ENCODE results near the gene SNAP29.
"Not testable (repeated sequence)": the region's sequence is repeated elsewhere in the genome, so short reads cannot be mapped to it uniquely, and the experiment has no call there.

SNAP29 gene

DNA sequence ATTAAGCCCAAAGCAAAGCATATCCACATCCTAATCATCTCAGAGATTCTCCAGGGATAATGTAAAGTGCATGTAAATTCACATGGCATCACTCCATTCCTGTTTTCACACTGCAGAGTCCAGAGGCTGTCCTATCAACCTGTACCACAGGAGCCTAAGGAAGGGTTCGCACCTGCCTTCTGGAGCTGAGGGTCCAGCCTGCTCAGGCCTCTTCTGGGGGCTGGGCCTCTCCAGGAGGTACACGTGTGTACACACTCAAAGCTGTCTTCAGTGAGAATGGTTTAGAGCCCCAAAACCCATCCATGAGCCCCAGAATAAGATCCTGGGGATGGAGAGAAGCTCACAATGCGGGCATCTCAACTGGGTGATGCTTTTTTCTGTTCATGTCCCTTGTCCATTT is 24.1 kb upstream of the SNAP29 start:
- no peak for DNase-seq (ENCODE audit: low spot score)

DNA sequence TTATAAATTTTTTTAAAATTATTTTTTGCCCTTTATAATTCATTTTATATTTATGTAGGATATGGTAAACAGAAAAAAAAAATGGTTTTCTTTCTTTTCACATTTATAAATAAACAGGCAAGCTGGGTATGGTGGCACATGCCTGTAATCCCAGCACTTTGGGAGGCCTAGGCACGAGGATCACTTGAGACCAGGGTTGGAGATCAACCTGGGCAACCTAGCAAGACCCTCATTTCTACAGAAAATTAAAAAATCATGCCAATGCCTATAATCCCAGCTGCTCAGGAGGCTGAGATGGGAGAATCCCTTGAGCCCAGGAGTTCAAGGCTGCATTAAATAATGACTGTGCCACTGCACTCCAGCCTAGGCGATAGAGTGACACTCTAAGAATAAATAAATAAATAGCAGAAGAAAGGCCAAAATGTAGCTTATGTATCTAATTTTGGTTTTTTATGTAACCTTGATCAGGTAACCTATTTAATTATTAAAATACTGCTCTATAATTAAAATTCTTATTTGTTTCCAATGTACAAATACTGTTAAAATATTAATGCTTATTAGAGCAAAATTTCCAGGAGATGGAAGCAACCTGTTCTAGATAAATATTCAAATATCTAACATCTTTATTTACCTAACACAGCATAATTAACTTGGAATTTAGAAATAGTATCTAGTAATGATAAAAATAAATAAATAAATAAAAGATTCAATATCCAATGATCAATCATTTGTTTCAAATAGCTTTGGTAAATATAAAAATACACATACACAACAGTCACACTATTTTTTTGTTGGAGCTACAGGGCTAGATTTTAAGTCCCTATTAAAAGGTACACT is 21.6 kb upstream of the SNAP29 start:
- no peak for DNase-seq (ENCODE audit: low spot score)

DNA sequence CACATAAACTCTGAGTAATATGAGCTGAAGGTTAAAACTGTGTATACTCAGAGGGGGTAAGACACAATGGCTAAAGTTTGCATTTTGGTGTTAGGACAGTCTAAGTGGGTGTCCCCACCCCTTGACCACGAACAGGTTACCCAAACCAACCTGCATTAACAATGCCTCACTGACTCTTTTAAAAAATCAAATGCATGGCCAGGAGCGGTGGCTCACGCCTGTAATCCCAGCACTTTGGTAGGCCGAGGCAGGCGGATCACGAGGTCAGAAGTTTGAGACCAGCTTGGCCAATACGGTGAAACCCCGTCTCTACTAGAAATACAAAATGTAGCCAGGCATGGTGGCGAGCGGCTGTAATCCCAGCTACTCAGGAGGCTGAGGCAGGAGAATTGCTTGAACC is 19.5 kb upstream of the SNAP29 start:
- DNase-seq (ENCODE audit: low spot score), result not testable (repeated sequence)

DNA sequence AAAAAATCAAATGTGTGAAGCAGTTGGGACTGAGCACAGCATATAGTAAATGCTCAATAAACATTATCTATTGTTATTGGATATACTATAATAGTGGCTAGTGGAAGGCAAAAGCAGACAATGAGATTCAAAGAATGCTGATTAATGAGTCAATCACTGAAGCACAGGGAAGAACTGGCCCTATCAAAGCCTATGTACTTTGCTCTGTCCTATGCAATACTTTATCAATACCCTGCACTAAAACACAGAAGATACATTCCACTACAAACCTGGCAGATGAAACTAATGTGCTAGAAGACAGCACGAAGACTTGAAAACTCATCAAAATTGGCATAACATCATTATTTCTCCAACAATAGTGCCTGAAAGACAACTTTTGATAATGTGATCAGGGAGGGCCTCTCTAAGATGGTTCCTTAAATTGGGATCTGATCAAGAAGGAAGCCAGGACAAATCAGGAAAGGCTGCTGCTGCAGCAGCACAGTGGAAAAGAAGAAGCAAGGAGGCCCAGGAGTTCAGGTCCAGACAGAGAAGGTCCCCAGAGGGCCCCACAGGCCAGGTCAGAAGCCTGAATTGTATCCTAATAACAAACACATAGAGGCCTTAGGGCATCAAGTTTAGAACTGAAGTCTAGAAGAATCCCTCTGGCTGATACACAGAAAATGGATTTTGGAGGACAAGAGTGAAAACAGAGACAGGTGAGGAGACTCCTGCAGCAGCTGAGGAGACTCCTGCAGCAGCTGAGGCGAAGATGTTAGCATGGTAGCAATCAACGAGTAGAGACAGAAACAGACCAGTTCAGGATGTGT is 18.8 kb upstream of the SNAP29 start:
- no peak for DNase-seq (ENCODE audit: low spot score)

DNA sequence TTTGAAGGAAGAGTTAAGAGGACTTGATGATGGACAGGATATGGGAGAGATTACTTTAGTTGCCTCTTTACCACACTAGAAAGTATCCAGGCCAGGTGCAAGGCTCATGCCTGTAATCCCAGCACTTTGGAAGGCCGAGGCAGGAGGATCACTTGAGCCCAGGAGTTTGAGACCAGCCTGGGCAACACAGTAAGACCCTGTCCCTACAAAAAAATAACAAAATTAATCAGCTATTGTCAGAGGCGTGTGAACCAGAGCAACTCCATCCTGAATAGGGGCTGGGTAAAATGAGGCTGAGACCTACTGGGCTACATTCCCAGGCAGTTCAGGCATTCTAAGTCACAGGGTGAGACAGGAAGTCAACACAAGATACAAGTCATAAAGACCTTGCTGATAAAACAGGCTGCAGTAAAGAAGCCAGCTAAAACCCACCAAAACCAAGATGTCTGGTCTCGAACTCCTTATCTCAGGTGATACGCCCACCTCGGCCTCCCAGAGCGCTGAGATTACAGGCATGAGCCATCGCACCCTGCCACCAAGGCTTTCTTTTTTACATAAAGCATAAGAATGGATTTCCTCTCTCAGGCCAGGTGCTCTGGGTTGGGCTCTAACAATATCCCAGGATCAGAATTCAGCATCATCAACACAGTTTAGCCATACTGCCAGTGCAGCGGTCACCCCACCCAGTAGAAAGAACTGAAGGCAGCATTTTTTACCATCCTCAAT is 18.0 kb upstream of the SNAP29 start:
- no peak for DNase-seq (ENCODE audit: low spot score)

DNA sequence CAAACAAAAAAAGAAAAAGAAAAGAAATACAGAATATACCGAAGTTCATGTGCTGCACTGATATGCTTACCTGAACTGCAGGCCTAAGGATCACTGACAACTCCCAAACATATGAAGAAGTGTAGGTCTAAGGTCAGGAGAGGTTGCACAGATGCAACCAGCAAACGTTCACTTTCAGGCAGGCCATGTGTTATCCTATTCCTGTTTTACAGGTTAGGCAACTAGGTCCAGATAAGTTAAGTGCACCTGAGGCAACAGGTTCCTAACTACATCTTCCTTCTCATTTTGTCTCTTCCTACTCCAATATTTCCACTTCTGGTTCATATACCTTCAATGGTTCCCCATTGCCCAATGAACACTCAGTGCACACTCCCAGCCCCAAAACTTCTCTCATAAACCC is 15.3 kb upstream of the SNAP29 start:
- no peak for DNase-seq (ENCODE audit: low spot score)

DNA sequence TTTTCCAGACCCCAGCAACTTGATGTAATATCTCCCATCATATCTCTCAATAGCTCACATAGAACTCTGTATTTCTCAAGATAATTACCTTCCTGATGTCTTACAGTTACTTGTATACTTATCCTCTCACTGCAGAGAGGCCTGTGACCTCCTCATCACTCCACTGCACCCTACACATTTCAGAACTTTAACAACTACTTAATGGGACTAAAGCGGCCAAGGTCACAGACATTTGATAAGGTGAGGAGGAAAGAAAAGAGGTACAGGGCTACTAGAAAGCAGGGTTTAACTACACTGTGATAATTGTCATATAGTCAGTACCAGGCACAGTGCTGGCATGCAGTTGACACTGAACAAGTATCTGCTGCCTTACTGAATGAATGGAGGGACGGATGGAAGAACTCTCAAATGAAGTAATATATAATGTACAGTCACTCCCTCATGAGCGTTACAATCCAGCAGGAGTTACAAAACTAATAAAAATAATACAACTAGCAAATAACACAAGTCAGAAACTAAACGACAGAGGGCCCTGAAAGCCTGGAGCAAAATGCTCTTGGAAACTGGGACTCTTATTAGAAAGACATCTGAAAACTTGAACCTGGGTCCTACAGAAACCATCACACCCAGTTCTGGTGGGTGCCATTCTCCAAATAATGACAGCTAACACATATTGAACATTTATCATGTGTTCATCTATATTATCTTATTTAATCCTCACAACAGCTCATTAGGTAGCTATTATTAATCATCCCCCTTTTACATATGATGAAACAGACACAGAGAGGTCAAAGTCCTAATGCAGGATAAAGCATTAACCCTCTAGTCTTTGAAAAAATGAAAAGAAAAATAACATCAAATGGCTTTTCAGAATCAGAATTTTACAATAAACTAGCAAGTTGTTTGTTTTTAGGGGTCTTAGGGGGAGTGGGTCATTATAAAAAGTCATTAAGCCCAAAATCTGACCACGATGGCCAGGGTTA is 14.5 kb upstream of the SNAP29 start:
- DNase-seq (ENCODE audit: low spot score), result no peak

DNA sequence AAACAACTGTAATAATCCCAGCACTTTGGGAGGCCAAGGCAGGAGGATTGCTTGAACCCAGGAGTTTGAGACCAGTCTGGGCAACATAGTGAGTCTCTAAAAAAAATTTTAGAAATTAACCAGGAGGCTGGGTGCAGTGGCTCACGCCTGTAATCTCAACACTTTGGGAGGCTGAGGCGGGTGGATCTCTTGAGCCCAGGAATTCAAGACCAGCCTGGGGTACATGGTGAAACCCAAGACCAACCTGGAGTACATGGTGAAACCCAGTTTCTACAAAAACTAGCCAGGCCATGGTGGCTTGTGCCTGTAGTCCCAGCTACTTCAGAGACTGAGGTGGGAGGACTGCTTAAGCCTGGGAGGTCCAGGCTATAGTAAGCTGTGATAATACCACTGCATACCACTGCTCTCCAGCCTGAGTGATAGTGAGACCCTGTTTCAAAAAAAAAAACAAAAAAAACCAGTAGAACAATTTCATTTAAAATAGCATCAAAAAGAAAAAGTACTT is 11.4 kb upstream of the SNAP29 start:
- no peak for DNase-seq (ENCODE audit: low spot score)

DNA sequence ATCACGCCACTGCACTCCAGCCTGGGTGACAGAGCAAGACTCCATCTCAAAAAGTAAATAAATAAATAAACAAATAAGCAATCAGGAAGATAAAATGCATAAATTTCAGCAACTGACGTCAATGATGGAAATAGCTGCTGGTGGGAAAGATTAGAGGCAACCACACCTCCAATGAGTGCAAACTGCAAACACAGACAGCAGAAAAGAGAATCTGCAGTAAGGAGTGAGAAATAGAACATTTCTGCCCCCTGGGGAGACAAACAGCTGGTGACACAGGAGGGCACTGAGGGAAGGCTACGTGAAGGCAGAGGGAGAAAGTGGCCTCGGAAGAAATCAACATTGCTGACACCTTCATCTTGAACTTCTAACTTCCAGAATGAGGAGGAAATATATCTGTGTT is 6.7 kb upstream of the SNAP29 start:
- no peak for DNase-seq (ENCODE audit: low spot score)

DNA sequence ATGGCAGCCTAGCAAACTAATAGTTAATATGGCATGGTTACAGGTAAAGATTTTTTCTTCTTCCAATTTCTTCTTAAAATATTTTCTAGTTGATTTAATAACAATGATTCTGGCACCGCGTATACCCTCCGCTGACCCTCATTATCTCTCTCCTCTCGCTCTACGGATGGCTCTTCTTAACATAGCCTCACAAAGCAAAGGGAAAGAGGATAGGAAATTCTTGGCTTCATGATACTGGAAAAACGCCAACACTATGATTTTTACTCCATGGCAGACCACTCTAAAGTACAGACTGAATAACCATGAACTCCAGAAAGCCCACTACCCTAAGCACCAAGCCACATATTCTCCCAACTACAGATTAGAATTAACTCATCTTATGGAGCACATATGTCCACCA is 6.3 kb upstream of the SNAP29 start:
- DNase-seq (ENCODE audit: low spot score), result no peak

DNA sequence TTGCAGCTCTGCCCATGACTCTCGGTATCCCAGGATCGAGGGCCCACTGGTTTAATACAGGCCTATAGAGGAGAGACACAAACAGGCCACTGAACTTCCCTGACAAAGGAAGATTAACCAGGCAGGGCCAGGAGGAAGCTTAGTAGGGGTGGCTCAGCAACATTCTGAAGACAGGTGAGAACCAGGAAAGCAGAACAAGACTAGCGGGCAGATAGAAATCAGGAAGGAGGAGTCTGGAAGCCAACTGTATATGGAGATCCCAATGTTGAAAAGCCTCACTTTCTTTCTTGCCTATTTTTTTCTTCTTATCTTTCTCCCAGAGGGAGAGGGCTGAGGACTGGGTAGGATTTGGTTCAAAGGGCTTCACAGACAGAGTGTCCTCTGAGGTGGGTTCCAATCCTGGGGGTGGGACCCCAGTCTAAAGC is 5.6 kb upstream of the SNAP29 start:
- no peak for DNase-seq (ENCODE audit: low spot score)

DNA sequence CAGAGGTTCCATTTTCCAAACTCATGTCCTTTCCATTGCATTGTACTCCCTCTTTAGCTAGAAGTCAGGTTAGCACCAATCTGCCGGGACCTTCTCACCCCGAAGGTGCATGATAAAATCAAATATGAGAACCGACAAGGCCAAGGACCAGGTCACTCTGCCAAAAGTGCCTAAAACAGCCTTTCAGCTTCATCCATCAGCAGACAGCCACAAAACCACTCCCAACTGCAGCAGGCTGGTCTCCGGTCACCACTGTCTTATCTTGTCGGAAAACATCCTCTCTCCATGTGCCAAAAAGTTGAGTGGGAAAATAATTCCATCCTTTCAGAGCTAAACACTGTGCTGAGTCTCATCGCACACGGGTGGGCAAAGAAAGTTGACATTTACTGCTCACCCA is 1.6 kb upstream of the SNAP29 start:
- DNase-seq (ENCODE audit: low spot score), result no peak

DNA sequence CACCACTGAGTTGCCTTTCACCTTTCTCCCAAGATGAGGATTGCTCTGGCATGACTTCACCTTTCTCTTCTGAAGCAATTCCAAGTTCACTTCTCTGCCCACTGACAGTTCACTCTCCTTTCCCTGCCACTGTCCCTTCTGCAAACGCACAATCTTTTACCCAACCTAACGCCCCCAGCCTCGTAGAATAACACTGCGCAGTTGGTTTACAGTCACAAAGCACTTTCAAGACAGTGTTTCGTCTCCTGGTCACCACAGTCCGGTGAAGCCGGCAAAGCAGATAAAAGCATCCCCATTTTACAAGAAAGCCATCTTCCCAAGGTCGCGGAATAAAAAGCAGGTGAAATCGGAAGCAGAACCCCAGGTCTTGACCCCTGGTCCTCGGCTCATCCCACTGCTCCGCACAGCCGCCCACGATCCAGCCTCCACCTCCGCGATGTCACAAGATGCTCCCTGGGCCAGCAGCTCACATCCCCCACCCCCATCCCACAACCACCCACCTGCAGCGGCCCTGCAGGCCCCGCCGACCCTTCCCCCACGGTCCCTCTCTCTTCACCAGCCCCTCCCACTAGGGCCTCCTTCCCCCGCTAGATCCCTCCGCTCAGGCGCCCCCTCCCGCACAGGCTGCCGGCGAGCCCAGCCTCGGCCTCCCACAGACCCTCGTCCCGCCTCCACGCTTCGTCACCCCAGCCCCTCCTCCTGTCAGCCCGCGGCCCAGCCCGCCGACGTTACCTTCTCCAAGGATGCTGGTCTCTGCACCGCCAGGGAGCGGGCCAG is 781 bp upstream of the SNAP29 start:
- peak; percentile 88 for DNase-seq (ENCODE audit: low spot score)

DNA sequence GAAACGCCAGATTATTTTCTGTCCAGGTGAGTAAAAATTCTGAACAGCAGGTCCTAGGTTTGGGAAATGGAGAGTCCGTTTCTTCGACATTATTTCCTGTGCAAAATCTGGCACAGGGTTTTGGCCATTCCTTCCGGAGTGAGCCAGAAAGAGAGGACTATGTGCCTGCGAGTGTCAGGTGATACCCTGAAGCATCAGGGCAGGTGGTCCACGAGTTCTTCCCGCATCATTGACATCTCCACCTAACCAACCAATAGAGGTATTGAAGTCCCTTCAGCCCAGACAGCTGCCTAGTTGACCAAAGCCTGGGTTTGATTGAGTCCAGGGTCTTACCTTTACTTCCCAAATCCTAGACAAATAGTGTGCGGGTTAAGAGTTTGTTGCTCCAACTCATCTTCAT is 808 bp downstream of the SNAP29 start:
- no peak for DNase-seq (ENCODE audit: low spot score)

DNA sequence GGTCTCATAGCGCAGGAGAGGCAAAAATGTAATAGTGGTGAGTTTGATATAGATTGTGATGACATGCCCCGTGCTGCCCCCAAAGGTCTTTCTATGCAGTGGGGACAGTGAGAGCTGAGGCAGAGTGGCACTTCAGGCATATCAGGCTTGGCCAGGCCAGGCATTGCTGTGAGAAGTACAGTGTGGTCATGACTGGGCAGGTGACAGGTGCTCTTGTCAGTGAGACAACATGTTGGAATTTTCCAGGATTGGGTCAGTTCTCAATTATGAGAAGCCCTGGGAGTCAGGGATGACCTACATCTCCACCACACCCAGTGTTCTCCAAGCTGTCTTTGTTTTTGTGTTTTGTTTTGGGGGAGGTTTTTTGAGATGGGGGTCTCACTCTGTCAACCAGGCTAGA is 3.7 kb downstream of the SNAP29 start:
- DNase-seq (ENCODE audit: low spot score), result no peak

DNA sequence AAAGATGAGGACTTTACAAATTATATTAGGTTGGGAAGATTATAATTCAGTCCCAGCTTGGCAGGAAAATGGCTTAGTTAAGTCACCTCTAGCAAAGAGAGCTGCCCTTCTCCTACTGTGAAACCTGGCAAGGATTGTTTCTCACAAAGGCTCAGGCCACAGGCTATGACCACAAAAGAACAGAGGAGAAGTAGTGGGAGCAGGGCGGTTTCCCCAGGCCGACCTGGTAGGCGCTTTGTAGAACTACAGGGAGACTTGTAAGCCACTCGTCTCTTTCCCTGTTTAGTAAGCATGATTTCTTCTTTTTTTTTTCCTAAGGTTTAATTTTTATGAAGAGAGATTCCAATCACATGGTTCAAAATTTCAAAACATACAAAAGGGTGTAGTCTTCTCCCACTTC is 4.6 kb downstream of the SNAP29 start:
- no peak for DNase-seq (ENCODE audit: low spot score)

DNA sequence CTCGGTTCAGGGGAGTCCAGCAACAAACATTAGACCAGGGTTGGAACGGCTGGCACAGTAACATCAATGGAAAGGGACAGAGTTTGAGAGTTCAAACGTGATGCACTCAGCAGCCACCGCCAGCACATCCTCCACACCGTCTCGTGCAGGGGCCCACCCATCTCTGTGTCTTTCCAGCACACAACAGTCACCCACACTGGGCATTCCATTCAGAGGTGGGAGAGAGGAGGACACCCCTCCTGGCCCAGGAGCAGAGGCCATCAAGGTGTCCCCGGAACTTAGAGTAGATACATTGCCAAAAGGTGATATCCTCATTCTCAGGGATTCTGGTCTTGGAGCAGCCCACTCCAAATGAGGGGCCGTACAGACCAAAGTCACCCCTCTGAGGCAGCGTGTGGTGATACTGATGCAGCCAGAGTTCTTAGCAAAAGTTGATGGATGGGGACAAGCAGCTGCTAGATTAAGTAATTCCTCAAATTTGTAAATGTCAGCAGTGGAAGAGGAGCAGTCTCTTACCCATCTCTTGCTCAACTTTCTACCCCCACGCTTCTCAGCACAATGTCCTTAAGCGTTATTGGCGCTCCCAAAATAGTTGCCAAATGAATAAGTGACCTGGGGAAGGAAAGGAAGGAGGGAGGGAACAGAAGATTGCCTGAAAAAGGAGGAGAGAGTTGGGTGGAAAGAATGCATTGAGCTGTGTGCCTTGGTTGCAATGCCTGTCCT is 5.5 kb downstream of the SNAP29 start:
- no peak for DNase-seq (ENCODE audit: low spot score)

DNA sequence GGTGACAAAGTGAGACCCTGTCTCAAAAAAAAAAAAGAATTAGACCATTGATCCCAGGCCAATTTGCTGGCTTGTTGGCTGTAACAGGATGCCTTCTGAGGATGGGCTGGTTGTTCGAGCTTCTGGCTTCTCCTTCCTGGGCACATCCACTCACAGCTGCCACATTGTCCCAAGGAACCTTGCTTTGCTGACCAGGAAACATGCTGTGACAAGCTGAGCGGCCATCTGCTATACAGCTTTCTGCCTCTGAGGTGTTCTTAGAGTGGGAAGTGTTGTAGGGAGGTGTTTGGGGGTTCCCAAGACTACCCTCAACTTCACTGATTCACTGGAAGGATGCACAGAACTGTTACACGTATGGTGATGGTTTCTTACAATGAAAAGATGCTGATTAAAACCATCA is 6.5 kb downstream of the SNAP29 start:
- no peak for DNase-seq (ENCODE audit: low spot score)

DNA sequence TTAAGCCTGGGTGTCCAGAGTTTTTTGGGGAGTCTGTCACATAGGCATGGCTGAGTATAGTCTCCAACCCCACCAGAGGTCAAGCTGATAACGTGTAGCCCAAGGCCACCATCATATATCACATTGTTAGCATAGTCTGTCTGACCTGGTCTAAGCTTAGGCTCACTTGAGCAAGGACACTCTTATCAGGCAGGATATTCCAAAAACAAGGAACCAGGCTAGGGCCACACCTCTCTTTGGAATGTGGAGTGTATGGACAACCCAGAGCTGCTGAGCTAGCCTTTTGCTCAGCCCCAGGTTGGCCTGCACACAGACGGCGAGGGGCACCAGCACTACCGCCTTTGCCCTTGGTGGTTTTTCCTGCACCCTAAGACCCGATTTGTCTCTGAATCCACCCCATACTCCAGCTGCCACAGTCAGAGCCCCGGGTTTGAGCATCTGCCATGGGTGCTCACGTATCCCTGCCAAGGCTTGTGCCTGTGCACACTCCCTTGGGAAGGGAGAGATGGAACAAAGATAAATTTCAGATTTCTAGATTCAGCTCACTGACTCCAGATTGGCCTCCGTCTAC is 7.2 kb downstream of the SNAP29 start:
- DNase-seq (ENCODE audit: low spot score), result no peak

DNA sequence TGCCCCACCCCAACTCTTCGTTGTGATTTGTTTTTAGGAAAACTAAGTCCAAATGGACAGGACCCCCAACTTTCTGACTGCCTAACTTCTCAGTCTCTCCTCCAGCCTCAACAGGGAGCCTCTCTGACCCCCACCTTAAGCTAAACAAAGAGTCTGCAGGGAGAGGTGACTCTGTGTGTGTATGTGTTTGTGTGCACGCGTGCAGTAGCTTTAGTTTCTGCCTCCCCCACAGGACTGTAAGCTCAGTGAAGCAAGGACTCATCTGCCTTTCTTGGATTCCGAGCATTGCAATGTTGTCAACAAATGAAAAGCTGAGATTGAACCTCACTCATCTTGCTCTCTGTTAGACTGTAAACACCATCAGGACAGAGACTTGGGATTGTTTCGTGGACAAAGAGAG is 7.9 kb downstream of the SNAP29 start:
- no peak for DNase-seq (ENCODE audit: low spot score)

Measured in CD4-positive, alpha-beta T cell treated with Interleukin-2 at 100 ng/mL for 4 hours (primary cell).